Loucy (cell line): Measurements from ENCODE around the gene WHAMM.
A peak's percentile ranks its signal among the peaks of the same experiment; 100 is the strongest.

Experiments
- H2AFZ ChIP-seq: fragments of 200-600 bp; sonication (generic); 2 replicates; pipeline ENCODE4 v1.6.0; 2016; ENCODE audit warnings: antibody characterized with exemption, mild to moderate bottlenecking, low read length, moderate library complexity
- H3F3A ChIP-seq: fragments of 200-600 bp; 2 replicates; pipeline ENCODE4 v1.6.0; 2016; ENCODE audit warnings: antibody characterized with exemption, low read depth, mild to moderate bottlenecking
- H3K27me3 ChIP-seq: fragments of 200-600 bp; sonication (generic); 2 replicates; pipeline ENCODE4 v1.6.1; 2014; ENCODE audit warnings: low read length, mild to moderate bottlenecking; ENCODE audit not compliant: insufficient read depth, poor library complexity, severe bottlenecking
- H3K36me3 ChIP-seq: fragments of 200-600 bp; sonication (generic); 2 replicates; pipeline ENCODE4 v1.6.1; 2016; ENCODE audit warnings: low read length; ENCODE audit not compliant: insufficient read depth
- H3K4me1 ChIP-seq: fragments of 200-600 bp; sonication (generic); 2 replicates; pipeline ENCODE4 v1.5.1; 2014; ENCODE audit warnings: low read length, mild to moderate bottlenecking; ENCODE audit not compliant: insufficient read depth, poor library complexity, severe bottlenecking
- H3K4me2 ChIP-seq: fragments of 200-600 bp; sonication (generic); 2 replicates; pipeline ENCODE4 v1.6.0; 2014; ENCODE audit warnings: antibody characterized with exemption, low read length, low read depth, mild to moderate bottlenecking; ENCODE audit not compliant: poor library complexity, severe bottlenecking
- H3K4me3 ChIP-seq: fragments of 200-600 bp; sonication (generic); 2 replicates; pipeline ENCODE4 v1.5.1; 2014; ENCODE audit warnings: low read length, mild to moderate bottlenecking, mixed read lengths; ENCODE audit not compliant: poor library complexity, severe bottlenecking
- H3K79me2 ChIP-seq: fragments of 200-600 bp; sonication (generic); 2 replicates; pipeline ENCODE4 v1.6.1; 2014; ENCODE audit warnings: low read length; ENCODE audit not compliant: insufficient read depth
- H3K9ac ChIP-seq: fragments of 200-600 bp; sonication (generic); 2 replicates; pipeline ENCODE4 v1.6.0; 2014; ENCODE audit warnings: mild to moderate bottlenecking, low read depth, low read length, moderate library complexity; ENCODE audit not compliant: poor library complexity, severe bottlenecking
- H3K9me2 ChIP-seq: fragments of 200-600 bp; sonication (generic); replicated peaks from 2 replicates; pipeline ENCODE4 v1.6.1; 2016; ENCODE audit warnings: low read depth, low read length, mixed read lengths
- H3K9me3 ChIP-seq: fragments of 200-600 bp; sonication (generic); 2 replicates; pipeline ENCODE4 v1.6.1; 2014; ENCODE audit warnings: mild to moderate bottlenecking, antibody characterized with exemption, low read length, low read depth; ENCODE audit not compliant: insufficient read depth
- H4K20me1 ChIP-seq: fragments of 200-600 bp; sonication (generic); 2 replicates; pipeline ENCODE4 v1.6.0; 2014; ENCODE audit warnings: antibody characterized with exemption, low read length, mild to moderate bottlenecking; ENCODE audit not compliant: insufficient read depth, poor library complexity, severe bottlenecking
- CTCF ChIP-seq: fragments of 200-600 bp; sonication (generic); conservative IDR thresholded peaks from 2 replicates; pipeline ENCODE4 v1.5.1; 2014; ENCODE audit warnings: mild to moderate bottlenecking, antibody characterized with exemption, low read length
- EZH2phosphoT487 ChIP-seq: fragments of 200-600 bp; IDR thresholded peaks from 2 replicates; pipeline ENCODE4 v1.6.1; 2018; ENCODE audit warnings: antibody characterized with exemption, mild to moderate bottlenecking, moderate library complexity, borderline replicate concordance

Gene WHAMM

GRCh38 chr15:82804575-82804949 lies 4.9 kb upstream of the WHAMM start:
- H3K36me3 ChIP-seq, result no peaks in the 10 kb centered on the region
- no peaks in the 10 kb centered on the region for H3K27me3 ChIP-seq
- peaks cover 5% of the 10 kb centered on the region for H3K4me1 ChIP-seq
- no peaks in the 10 kb centered on the region for H3K9me2 ChIP-seq
- no peak overlapping the region for H3K9ac ChIP-seq
- no peaks in the 10 kb centered on the region for H3F3A ChIP-seq
- TF ChIP-seq EZH2phosphoT487 (no peak), CTCF (no peak)
- H3K9me3 ChIP-seq, result no peaks in the 10 kb centered on the region
- H4K20me1 ChIP-seq, result no peaks in the 10 kb centered on the region
- no peak overlapping the region for H2AFZ ChIP-seq
- no peak overlapping the region for H3K4me3 ChIP-seq
- H3K79me2 ChIP-seq, result no peaks in the 10 kb centered on the region
- H3K4me2 ChIP-seq, result no peak overlapping the region

GRCh38 chr15:82805994-82806406 lies 3.4 kb upstream of the WHAMM start, which contains the start of gene FSD2:
FSD2 (minus strand) TSS chr15:82806069; CDS start chr15:82787390, 18,679 bp downstream.
- Histone ChIP-seq H3K9me2 (no peaks in the 10 kb centered on the region), H3K4me2 (no peak within 1 kb of the TSS), H4K20me1 (peaks cover 10% of the 10 kb centered on the region), H2AFZ (no peak within 1 kb of the TSS), H3K4me3 (no peak within 1 kb of the TSS), H3K36me3 (no peaks in the 10 kb centered on the region), H3K27me3 (no peaks in the 10 kb centered on the region), H3F3A (no peaks in the 10 kb centered on the region), H3K79me2 (peaks cover 11% of the 10 kb centered on the region), H3K9ac (no peak within 1 kb of the TSS), H3K4me1 (peaks cover 7% of the 10 kb centered on the region), H3K9me3 (no peaks in the 10 kb centered on the region)
- no peak for TF ChIP-seq CTCF
- TF ChIP-seq EZH2phosphoT487, result no peak

- Histone ChIP-seq H4K20me1 (peaks cover 30% of the 10 kb centered on the region), H3K9ac (no peak overlapping the region), H3K9me3 (no peaks in the 10 kb centered on the region), H2AFZ (0 out of 2 replicates have a peak overlapping the region, but pooled peaks have one; percentile 72), H3K9me2 (no peaks in the 10 kb centered on the region), H3K27me3 (no peaks in the 10 kb centered on the region), H3K79me2 (peaks cover 32% of the 10 kb centered on the region), H3K36me3 (no peaks in the 10 kb centered on the region), H3K4me1 (peaks cover 21% of the 10 kb centered on the region), H3F3A (no peaks in the 10 kb centered on the region), H3K4me2 (no peak overlapping the region), H3K4me3 (no peak overlapping the region)
- no peak for TF ChIP-seq CTCF
- no peak for TF ChIP-seq EZH2phosphoT487
Observed at GRCh38 chr15:82807920-82808633, 1.4 kb upstream of the WHAMM start.
